Measurements from ENCODE around the gene SMIM45.
A peak's percentile ranks its signal among the peaks of the same experiment; 100 is the strongest.

Gene SMIM45

DNA sequence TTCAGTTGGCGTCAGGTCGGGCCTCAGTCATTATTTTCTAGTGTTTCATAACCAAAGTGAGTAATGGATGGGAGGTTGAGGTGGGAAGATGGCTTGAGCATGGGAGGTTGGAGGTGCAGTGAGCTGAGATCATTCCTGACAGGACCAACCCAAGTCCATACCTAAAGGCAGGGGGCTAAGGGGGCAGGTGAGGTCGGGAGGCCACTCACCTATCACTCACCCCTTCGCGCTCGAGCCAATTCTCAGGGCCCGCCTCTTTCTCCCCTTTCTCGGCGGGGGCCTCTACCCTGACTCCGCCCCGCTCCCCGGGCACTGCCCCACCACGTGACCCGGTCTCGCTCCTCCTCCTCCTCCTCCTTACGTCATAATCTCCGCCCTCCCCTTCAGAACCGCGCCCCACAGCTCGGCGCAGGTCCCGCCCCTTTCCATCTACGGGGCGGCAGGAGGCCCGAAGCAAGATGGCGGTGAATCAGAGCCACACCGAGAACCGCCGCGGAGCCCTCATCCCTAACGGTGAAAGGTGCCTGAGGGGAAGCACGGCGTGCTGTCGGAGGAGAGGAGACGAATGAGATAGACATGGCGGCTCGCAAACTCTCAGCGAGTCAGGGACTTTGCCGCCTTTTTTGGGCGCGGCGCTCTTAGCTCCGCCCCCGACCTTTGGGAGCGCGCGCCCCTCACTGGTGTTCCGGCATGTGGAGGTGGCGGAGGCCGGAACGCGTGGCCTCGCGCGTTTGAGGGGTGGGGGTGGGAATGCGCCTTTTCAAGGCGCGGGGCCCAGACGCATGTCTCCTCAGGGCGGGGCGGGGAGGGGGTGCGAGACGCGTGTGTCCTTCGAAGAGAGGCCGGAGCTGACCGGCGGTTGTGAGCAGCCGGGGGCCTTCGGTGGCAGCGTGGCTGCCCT lies 46.7 kb downstream of the SMIM45 start, which contains the start of gene WBP2NL:
WBP2NL (plus strand) TSS at position 428 of the 901 bp plus-strand sequence; CDS start at position 459, 31 bp downstream.
- H3K4me3 ChIP-seq (ENCODE audit: low read depth, low read length) = peak within 1 kb of the TSS; percentile 62
- TF ChIP-seq, protein P1, sequence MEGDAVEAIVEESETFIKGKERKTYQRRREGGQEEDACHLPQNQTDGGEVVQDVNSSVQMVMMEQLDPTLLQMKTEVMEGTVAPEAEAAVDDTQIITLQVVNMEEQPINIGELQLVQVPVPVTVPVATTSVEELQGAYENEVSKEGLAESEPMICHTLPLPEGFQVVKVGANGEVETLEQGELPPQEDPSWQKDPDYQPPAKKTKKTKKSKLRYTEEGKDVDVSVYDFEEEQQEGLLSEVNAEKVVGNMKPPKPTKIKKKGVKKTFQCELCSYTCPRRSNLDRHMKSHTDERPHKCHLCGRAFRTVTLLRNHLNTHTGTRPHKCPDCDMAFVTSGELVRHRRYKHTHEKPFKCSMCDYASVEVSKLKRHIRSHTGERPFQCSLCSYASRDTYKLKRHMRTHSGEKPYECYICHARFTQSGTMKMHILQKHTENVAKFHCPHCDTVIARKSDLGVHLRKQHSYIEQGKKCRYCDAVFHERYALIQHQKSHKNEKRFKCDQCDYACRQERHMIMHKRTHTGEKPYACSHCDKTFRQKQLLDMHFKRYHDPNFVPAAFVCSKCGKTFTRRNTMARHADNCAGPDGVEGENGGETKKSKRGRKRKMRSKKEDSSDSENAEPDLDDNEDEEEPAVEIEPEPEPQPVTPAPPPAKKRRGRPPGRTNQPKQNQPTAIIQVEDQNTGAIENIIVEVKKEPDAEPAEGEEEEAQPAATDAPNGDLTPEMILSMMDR (conservative IDR thresholded peaks at IDR 0.05; ENCODE audit: low read depth, low read length) = no peak
- peak; percentile 81 for DNase-seq (ENCODE audit: low read depth)

GRCh38 chr22:42000466-42000865 lies 48.5 kb downstream of the SMIM45 start:
- DNase-seq (ENCODE audit: low read depth) = no peak
- no peak overlapping the region for H3K4me3 ChIP-seq (ENCODE audit: low read depth, low read length)
- TF ChIP-seq, protein P1 (conservative IDR thresholded peaks at IDR 0.05; ENCODE audit: low read depth, low read length) = no peak

DNA sequence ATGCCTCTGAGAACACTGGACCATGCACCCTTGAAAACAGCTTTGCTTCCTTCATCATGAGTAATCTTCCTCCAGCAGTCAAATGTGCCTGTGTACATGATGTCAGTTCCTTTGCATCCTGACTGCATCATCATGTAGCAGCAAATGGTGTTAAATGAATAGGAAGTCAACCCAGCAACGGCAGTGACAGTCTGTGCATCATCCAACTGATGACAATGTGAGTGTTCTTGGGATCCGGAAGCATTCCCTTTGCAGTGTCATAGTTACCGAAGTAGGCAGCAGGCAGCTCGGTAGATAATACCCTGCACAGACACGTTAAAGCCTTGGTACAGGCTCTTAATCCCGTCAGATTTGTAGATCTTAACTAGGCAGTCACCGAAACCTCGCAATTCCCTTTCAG lies 49.2 kb downstream of the SMIM45 start:
- TF ChIP-seq, protein P1 (conservative IDR thresholded peaks at IDR 0.05; ENCODE audit: low read depth, low read length) = no peak
- no peak overlapping the region for H3K4me3 ChIP-seq (ENCODE audit: low read depth, low read length)
- DNase-seq (ENCODE audit: low read depth) = no peak

DNA sequence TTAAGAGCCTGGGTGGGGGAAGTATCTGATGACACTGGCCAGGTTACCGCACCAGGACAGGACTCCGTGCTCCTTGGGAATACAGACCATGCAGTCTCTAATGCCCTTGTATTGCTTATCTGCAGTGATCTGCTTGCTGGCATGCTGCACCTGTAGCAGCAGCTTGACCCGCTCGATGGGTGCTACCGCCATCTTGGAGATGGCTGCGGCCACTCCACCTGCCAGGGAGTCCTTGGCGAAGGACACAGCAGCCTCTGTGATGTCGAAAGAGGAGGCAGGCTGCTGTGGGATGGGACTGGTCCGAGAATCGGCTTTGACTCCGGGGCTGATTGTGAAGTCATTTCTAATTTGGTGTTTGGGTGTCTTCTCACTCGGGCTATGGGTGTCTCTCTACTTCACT lies 49.8 kb downstream of the SMIM45 start:
- no peak overlapping the region for H3K4me3 ChIP-seq (ENCODE audit: low read depth, low read length)
- TF ChIP-seq, protein P1 (conservative IDR thresholded peaks at IDR 0.05; ENCODE audit: low read depth, low read length) = no peak
- DNase-seq (ENCODE audit: low read depth) = no peak

GRCh38 chr22:42007922-42008321 lies 56.0 kb downstream of the SMIM45 start:
- DNase-seq (ENCODE audit: low read depth) = no peak
- H3K4me3 ChIP-seq (ENCODE audit: low read depth, low read length) = no peak overlapping the region
- TF ChIP-seq, protein P1 (conservative IDR thresholded peaks at IDR 0.05; ENCODE audit: low read depth, low read length) = no peak

Data from choroid plexus epithelial cell (primary cell).